Caki2 (cell line): ENCODE measurements around the gene TIMM22. TPM values are rescaled to one million over a fixed set of nuclear protein-coding genes. Genes with fewer than 3 reads are reported as not detected.
"Not testable (repeated sequence)": the region's sequence is repeated elsewhere in the genome, so short reads cannot be mapped to it uniquely, and the experiment has no call there.

ENCODE experiments used
- DNase-seq: peaks from one replicate; pipeline ENCODE4 v3.0.0-alpha.2; 2015; ENCODE audit warnings: low read depth
- in situ Hi-C: cut with HindIII; loops from 2 replicates; pipeline ENCODE4 v1.10.0; 2016; ENCODE audit warnings: low sequenced_read_pairs, low pct_unique_long_range_greater_than_20kb, mixed read lengths
- total RNA-seq: library from RNA; depleted of rRNA; stranded (reverse); fragments of >200 nt; shearing (Covaris generic); gene quantifications from 2 replicates; pipeline ENCODE4 v1.2.3, GENCODE V29; 2014; ENCODE audit warnings: low replicate concordance

Gene TIMM22
- total RNA-seq, 1 experiment from 2014 or later, result 19.8 TPM

- no peak for DNase-seq
- in situ Hi-C loops, result no loop called here
Observed at GRCh38 chr17:968812-969730, 27.9 kb upstream of the TIMM22 start.

GRCh38 chr17:969811-970355 lies 27.0 kb upstream of the TIMM22 start:
- in situ Hi-C loops, result no loop called here
- DNase-seq, result no peak

- in situ Hi-C loops, result no loop called here
- no peak for DNase-seq
Observed at GRCh38 chr17:970364-970763, 26.6 kb upstream of the TIMM22 start.

- in situ Hi-C loops, DNase-seq: not testable (repeated sequence)
Observed at GRCh38 chr17:971861-972260, 25.1 kb upstream of the TIMM22 start.

- in situ Hi-C loops, result no loop called here
- DNase-seq, result peak; percentile 86
Observed at GRCh38 chr17:973053-973452, 23.9 kb upstream of the TIMM22 start.

- DNase-seq, in situ Hi-C loops: not testable (repeated sequence)
Observed at GRCh38 chr17:974778-975177, 22.2 kb upstream of the TIMM22 start.

- in situ Hi-C loops, result no loop called here
- no peak for DNase-seq
Observed at GRCh38 chr17:975371-975915, 21.5 kb upstream of the TIMM22 start.

- DNase-seq, result no peak
- in situ Hi-C loops, result no loop called here
Observed at GRCh38 chr17:976312-976711, 20.6 kb upstream of the TIMM22 start.

- no peak for DNase-seq
Observed at GRCh38 chr17:977166-977565, 19.8 kb upstream of the TIMM22 start.

GRCh38 chr17:978103-979093 lies 18.5 kb upstream of the TIMM22 start:
- DNase-seq, result no peak
- in situ Hi-C loops, result no loop called here

More at GRCh38 chr17:977166-977565, 19.8 kb upstream of the TIMM22 start:
- in situ Hi-C loops, result no loop called here

GRCh38 chr17:979212-979538 lies 17.8 kb upstream of the TIMM22 start:
- no peak for DNase-seq
- in situ Hi-C loops, result no loop called here

GRCh38 chr17:979539-980405 lies 17.2 kb upstream of the TIMM22 start, which contains the start of gene NXN:
NXN (minus strand) TSS chr17:979776.
- in situ Hi-C loops, result no loop called here
- DNase-seq, result peak; percentile 76

GRCh38 chr17:980406-981291 lies 16.3 kb upstream of the TIMM22 start:
- in situ Hi-C loops, result no loop called here
- peak; percentile 75 for DNase-seq

- in situ Hi-C loops, result no loop called here
- no peak for DNase-seq
Observed at GRCh38 chr17:981292-981658, 15.7 kb upstream of the TIMM22 start.

GRCh38 chr17:983921-984320 lies 13.0 kb upstream of the TIMM22 start:
- DNase-seq, result no peak
- in situ Hi-C loops, result no loop called here

GRCh38 chr17:986322-986929 lies 10.5 kb upstream of the TIMM22 start:
- DNase-seq, result no peak
- in situ Hi-C loops, result no loop called here
